Measurements from ENCODE around the gene ARL8A.
"Not testable (repeated sequence)": the region's sequence is repeated elsewhere in the genome, so short reads cannot be mapped to it uniquely, and the experiment has no call there.

Gene ARL8A

DNA sequence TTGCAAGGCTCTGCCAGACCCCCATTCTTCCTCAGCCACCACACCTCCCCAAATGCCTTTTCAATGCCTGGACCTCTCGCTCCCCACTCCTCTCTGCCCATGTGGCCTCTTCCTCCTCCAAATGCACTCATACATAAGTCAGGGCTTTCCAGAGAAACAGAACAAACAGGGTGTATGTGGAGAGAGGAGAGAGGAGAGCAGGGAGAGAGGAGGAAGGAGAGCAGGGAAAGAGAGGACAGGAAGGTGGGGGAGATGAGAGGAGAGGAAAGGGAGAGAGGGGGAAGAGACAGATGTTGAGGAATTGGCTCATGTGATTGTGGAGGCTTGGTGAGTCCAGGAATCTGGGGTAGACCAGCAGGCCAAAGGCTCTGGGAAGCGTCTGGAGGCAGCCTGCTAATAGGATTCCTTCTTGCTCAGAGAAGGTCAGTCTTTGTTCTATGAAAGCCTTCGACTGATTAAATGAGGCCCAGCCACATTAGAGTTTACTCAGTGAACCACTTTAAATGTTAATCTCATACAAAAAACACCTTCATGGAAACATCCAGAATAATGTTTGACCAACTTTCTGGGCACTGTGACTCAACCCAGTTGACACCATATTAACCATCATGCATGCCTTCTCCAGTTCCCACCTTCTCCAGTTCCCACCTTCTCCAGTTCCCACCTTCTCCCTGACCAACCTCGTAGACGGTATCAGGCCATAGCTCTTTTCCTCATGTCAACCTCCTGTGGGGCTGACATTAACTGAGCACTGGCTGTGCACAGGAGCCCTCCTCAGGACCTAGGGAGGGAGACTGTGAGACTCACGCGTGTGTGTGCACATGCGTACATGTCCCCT lies 37.7 kb upstream of the ARL8A start:
- DNase-seq (ENCODE audit: low spot score in 2 of 2): no peak
- Histone ChIP-seq H3K9me3 (no peaks in the 10 kb centered on the region), H3K27me3 (ENCODE audit: low read depth) (peaks cover 5% of the 10 kb centered on the region; the same call in 1 of the 2 replicates), H3K4me3 (no peak overlapping the region), H3K4me1 (no peaks in the 10 kb centered on the region), H3K36me3 (replicated peaks) (no peaks in the 10 kb centered on the region)
- in situ Hi-C loops (cut with MboI; ENCODE audit: low sequenced_read_pairs): no loop called here

DNA sequence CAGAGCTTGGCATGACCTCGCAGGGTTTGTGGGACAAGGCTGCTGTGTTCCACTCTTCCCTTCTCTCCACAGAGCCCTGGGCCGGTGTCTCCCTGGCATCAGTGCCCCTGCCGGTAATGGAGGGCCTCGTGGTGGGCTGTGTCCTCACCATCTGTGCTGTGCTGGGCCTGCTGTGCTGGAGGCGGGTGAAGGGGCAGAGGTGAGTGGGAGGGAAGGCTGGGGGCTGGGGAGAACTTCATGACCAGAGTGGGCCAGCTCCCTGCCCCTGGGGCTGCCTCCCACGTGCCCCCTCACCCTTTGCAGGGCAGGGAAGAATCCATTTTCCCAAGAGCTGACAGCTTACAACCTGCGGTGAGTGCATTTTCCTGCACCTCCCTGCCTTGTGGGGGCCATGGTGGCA lies 37.0 kb upstream of the ARL8A start:
- no peaks in the 10 kb centered on the region for H3K36me3 ChIP-seq (replicated peaks)
- no peaks in the 10 kb centered on the region for H3K4me1 ChIP-seq
- H3K9me3 ChIP-seq: no peaks in the 10 kb centered on the region
- no peak overlapping the region for H3K4me3 ChIP-seq
- DNase-seq (ENCODE audit: low spot score in 2 of 2): no peak
- H3K27me3 ChIP-seq (ENCODE audit: low read depth): peaks cover 5% of the 10 kb centered on the region; the same call in 1 of the 2 replicates
- in situ Hi-C loops (cut with MboI; ENCODE audit: low sequenced_read_pairs): no loop called here

- H3K4me1 ChIP-seq; H3K4me3 ChIP-seq; H3K36me3 ChIP-seq (replicated peaks); H3K9me3 ChIP-seq; H3K27me3 ChIP-seq (ENCODE audit: low read depth); DNase-seq (ENCODE audit: low spot score in 2 of 2); in situ Hi-C loops (cut with MboI; ENCODE audit: low sequenced_read_pairs): not testable (repeated sequence)
Measured at GRCh38 chr1:202180751-202181139, 36.2 kb upstream of the ARL8A start.

- no peak for DNase-seq (ENCODE audit: low spot score in 2 of 2)
- in situ Hi-C loops (cut with MboI; ENCODE audit: low sequenced_read_pairs): no loop called here
- Histone ChIP-seq H3K27me3 (ENCODE audit: low read depth) (peaks cover 5% of the 10 kb centered on the region; the same call in 1 of the 2 replicates), H3K4me3 (no peak overlapping the region), H3K4me1 (no peaks in the 10 kb centered on the region), H3K9me3 (no peaks in the 10 kb centered on the region), H3K36me3 (replicated peaks) (no peaks in the 10 kb centered on the region)
Measured at GRCh38 chr1:202179828-202180750, 35.6 kb upstream of the ARL8A start.

GRCh38 chr1:202176949-202177927 lies 32.7 kb upstream of the ARL8A start:
- in situ Hi-C loops (cut with MboI; ENCODE audit: low sequenced_read_pairs): no loop called here
- H3K36me3 ChIP-seq (replicated peaks): no peaks in the 10 kb centered on the region
- DNase-seq (ENCODE audit: low spot score in 2 of 2): no peak
- no peaks in the 10 kb centered on the region for H3K4me1 ChIP-seq
- no peak overlapping the region for H3K4me3 ChIP-seq
- H3K27me3 ChIP-seq (ENCODE audit: low read depth): peaks cover 5% of the 10 kb centered on the region; the same call in 1 of the 2 replicates
- no peaks in the 10 kb centered on the region for H3K9me3 ChIP-seq

DNA sequence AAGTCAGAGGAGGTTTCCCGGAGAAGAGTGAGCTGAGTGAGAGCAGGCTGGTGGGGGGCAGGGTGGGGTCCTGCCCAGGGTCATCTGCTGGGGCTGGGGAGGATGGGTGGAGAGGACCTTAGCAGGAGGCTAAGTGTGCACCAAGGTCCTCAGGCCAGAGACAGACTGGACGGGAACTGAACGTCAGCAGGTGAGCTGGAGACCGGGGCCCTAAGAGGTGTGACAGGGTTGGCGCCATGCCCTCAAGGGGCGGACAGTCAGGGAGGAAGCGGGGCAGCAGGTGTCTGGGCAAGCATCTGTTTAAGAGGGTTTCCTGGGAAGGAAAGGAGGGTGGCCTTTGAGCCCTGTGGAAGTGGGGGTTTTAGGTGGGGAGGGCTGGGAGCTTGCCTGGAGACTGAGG lies 29.5 kb upstream of the ARL8A start:
- in situ Hi-C loops (cut with MboI; ENCODE audit: low sequenced_read_pairs): no loop called here
- no peak overlapping the region for H3K4me3 ChIP-seq
- peaks cover under 1% of the 10 kb centered on the region; the same call in 1 of the 2 replicates for H3K27me3 ChIP-seq (ENCODE audit: low read depth)
- no peak for DNase-seq (ENCODE audit: low spot score in 2 of 2)
- H3K4me1 ChIP-seq: no peaks in the 10 kb centered on the region
- H3K9me3 ChIP-seq: no peaks in the 10 kb centered on the region
- no peaks in the 10 kb centered on the region for H3K36me3 ChIP-seq (replicated peaks)

GRCh38 chr1:202172015-202172355 lies 27.4 kb upstream of the ARL8A start:
- no peaks in the 10 kb centered on the region for H3K9me3 ChIP-seq
- no peaks in the 10 kb centered on the region for H3K4me1 ChIP-seq
- in situ Hi-C loops (cut with MboI; ENCODE audit: low sequenced_read_pairs): no loop called here
- no peaks in the 10 kb centered on the region for H3K27me3 ChIP-seq (ENCODE audit: low read depth)
- no peak overlapping the region for H3K4me3 ChIP-seq
- no peaks in the 10 kb centered on the region for H3K36me3 ChIP-seq (replicated peaks)
- DNase-seq (ENCODE audit: low spot score in 2 of 2): no peak

DNA sequence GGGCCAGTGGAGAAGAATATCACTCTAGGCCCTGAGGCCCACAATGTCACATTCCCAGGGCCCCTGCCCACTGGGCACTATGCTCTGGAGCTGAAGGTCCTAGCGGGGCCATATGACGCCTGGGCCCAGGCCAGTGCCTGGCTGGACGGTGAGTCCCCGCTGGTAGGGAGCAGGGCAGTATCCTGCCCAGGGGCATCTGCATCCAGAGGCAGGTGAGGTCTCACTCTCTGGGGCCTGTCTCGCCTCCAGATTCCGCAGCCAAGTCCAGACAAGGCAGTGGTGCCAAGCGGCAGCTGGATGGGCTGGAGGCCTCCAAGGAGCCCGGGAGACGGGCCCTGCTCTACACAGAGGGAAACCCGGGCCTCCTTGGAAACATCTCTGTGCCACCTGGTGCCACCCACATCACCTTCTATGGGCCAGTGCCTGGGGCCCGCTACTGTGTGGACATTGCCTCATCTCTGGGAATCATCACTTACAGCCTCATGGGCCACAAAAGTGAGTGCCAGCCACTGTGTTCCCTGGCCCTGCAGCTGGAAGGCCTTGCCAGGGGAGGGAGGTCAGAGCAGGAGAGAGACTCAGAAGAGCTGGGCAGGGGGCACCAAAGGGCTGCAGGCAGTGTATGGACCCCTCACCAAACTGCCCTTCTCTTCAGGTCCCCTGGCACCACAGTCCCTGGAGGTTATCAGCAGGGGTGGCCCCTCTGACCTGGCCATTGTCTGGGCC lies 26.9 kb upstream of the ARL8A start:
- no peak for DNase-seq (ENCODE audit: low spot score in 2 of 2)
- no peaks in the 10 kb centered on the region for H3K9me3 ChIP-seq
- in situ Hi-C loops (cut with MboI; ENCODE audit: low sequenced_read_pairs): no loop called here
- no peaks in the 10 kb centered on the region for H3K36me3 ChIP-seq (replicated peaks)
- H3K4me3 ChIP-seq: no peak overlapping the region
- H3K4me1 ChIP-seq: no peaks in the 10 kb centered on the region
- H3K27me3 ChIP-seq (ENCODE audit: low read depth): no peaks in the 10 kb centered on the region

GRCh38 chr1:202170726-202171125 lies 26.2 kb upstream of the ARL8A start:
- no peak for DNase-seq (ENCODE audit: low spot score in 2 of 2)
- Histone ChIP-seq H3K4me1 (no peaks in the 10 kb centered on the region), H3K9me3 (no peaks in the 10 kb centered on the region), H3K27me3 (ENCODE audit: low read depth) (no peaks in the 10 kb centered on the region), H3K4me3 (no peak overlapping the region), H3K36me3 (replicated peaks) (no peaks in the 10 kb centered on the region)
- in situ Hi-C loops (cut with MboI; ENCODE audit: low sequenced_read_pairs): no loop called here

DNA sequence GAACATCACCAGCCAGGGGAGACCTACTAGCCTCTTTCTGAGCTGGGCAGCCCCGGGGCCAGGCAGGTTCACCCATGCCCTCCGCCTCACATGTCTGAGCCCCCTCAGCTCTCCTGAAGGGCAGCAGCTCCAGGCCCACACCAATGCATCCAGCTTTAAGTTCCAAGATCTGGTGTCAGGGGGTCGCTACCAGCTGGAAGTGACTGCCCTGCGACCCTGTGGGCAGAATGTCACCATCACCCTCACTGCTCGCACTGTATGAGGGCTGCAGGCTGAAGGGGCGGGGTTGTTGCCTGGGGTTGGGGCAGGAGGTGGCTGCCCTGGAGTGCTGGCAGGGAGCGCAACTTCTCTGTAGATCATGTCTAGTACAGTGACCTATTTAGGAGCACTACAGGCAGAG lies 24.3 kb upstream of the ARL8A start:
- H3K36me3 ChIP-seq (replicated peaks): no peaks in the 10 kb centered on the region
- no peaks in the 10 kb centered on the region for H3K9me3 ChIP-seq
- DNase-seq (ENCODE audit: low spot score in 2 of 2): no peak
- no peaks in the 10 kb centered on the region for H3K4me1 ChIP-seq
- H3K27me3 ChIP-seq (ENCODE audit: low read depth): no peaks in the 10 kb centered on the region
- in situ Hi-C loops (cut with MboI; ENCODE audit: low sequenced_read_pairs): no loop called here
- no peak overlapping the region for H3K4me3 ChIP-seq

DNA sequence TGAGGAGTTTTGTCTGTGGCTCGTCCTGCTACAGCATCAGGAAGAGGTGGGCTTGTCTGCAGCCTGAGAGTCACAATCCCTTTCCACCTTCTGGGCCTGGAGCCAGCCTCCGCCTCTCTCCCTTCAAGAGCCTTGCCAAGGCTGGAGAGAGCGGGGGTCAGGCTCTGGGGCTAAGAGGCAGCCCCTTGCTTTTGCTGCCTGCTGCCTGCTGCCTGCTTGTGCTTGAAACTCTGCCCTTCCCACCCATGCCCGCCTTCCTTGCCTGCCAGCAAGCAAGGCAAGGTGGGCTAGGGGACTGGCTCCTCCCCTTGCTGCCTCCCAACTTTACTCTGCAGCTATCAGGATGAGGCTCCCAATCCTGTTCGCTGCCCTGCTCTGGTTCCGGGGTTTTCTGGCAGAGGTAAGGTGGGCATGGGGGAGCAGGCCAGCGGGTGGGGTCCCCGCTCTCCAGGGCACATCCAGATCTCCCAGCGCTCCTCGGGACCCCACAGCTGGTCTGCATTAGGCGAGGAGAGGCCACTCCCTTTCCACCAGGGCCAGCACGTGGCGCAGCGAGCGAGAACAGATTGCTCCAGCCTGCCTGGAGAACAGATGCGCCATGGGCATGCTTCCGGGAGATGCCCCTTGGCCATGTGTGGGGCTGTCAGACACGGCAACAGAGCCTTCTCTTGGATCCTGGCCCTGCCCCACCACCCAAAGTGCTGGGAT lies 23.3 kb upstream of the ARL8A start:
- no peak for DNase-seq (ENCODE audit: low spot score in 2 of 2)
- H3K36me3 ChIP-seq (replicated peaks): no peaks in the 10 kb centered on the region
- in situ Hi-C loops (cut with MboI; ENCODE audit: low sequenced_read_pairs): no loop called here
- no peak overlapping the region for H3K4me3 ChIP-seq
- no peaks in the 10 kb centered on the region for H3K4me1 ChIP-seq
- H3K9me3 ChIP-seq: no peaks in the 10 kb centered on the region
- no peaks in the 10 kb centered on the region for H3K27me3 ChIP-seq (ENCODE audit: low read depth)

DNA sequence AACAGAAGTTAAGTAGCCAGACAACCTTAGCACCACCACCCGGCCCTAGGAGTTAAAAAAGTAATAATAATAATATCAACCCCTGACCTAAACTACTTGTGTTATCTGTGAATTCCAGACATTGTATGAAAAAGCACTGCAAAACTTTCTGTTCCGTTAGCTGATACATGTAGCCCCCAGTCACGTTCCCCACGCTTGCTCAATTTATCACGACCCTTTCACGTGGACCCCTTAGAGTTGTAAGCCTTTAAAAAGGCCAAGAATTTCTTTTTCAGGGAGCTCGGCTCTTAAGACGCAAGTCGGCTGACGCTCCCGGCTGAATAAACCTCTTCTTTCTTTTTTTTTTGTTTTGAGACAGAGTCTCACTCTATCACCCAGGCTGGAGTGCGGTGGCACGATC lies 22.5 kb upstream of the ARL8A start:
- H3K4me3 ChIP-seq; H3K27me3 ChIP-seq (ENCODE audit: low read depth); H3K36me3 ChIP-seq (replicated peaks); H3K9me3 ChIP-seq; DNase-seq (ENCODE audit: low spot score in 2 of 2); H3K4me1 ChIP-seq; in situ Hi-C loops (cut with MboI; ENCODE audit: low sequenced_read_pairs): not testable (repeated sequence)

All from HAP-1 (cell line).